DND-41 (cell line): ENCODE measurements around the gene ZXDB.

ENCODE experiments used
- CTCF ChIP-seq: IDR thresholded peaks from 2 replicates; pipeline ENCODE4 v1.5.1; 2012; ENCODE audit warnings: borderline replicate concordance, low read length, moderate library complexity, mild to moderate bottlenecking; ENCODE audit not compliant: poor library complexity, severe bottlenecking; ENCODE audit errors: extremely low read depth
- EZH2 ChIP-seq: IDR thresholded peaks from 3 replicates; pipeline ENCODE4 v1.6.1; 2012; ENCODE audit warnings: borderline replicate concordance, low read depth, mild to moderate bottlenecking, moderate library complexity, low read length, inconsistent platforms; ENCODE audit not compliant: severe bottlenecking

GRCh38 chrX:57595381-57595811, 3.6 kb downstream of the ZXDB start:
- TF ChIP-seq CTCF (no peak), EZH2 (no peak)
